Sigmoid colon (tissue), 4 donors: ENCODE results near the gene ATP10A.

Experiments used
- EP300 ChIP-seq, 4 donors: sonication (generic); formaldehyde crosslinking; IDR thresholded peaks; one replicate each; pipeline ENCODE4 v1.6.1; 2017; ENCODE audit warnings: antibody characterized with exemption in 4 of 4
- POLR2A ChIP-seq, 2 donors: fragments of 450-650 bp; IDR thresholded peaks; one replicate each; pipeline ENCODE4 v1.6.1; 2016; ENCODE audit warnings: antibody characterized with exemption in 2 of 2, mild to moderate bottlenecking in 2 of 2, moderate library complexity in 2 of 2
- POLR2AphosphoS5 ChIP-seq, 4 donors: sonication (generic); formaldehyde crosslinking; IDR thresholded peaks; one replicate each; pipeline ENCODE4 v1.6.1; 2017; ENCODE audit warnings: antibody characterized with exemption in 4 of 4
- TF ChIP-seq, protein P1 (sequence below), 4 experiments: fragments of 450-650 bp in 3 of 4; fragments of 200-600 bp in 1 of 4; IDR thresholded peaks; one replicate each; pipeline ENCODE4 v1.5.1; 2016 to 2019; ENCODE audit warnings: antibody characterized with exemption in 4 of 4, mild to moderate bottlenecking in 3 of 4, moderate library complexity in 2 of 4

DNA sequence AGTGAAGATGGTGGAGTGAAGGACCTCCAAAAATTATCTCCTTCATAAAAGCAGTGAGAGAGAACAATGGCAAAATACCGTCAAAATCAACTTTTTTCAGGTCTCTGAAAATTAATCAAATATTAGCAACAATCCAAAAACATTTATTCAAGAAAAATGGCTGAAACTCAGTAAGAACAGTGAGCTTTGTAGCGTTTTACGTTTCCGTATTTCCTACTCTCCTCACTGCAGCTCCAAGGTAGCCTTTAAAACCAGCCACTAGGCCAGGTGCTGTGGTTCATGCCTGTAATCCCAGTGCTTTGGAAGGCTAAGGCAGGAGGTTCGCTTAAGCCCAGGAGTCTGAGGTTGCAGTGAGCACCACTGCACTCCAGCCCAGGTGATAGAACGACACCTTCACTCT, 38.5 kb downstream of the ATP10A start:
- TF ChIP-seq, protein P1, sequence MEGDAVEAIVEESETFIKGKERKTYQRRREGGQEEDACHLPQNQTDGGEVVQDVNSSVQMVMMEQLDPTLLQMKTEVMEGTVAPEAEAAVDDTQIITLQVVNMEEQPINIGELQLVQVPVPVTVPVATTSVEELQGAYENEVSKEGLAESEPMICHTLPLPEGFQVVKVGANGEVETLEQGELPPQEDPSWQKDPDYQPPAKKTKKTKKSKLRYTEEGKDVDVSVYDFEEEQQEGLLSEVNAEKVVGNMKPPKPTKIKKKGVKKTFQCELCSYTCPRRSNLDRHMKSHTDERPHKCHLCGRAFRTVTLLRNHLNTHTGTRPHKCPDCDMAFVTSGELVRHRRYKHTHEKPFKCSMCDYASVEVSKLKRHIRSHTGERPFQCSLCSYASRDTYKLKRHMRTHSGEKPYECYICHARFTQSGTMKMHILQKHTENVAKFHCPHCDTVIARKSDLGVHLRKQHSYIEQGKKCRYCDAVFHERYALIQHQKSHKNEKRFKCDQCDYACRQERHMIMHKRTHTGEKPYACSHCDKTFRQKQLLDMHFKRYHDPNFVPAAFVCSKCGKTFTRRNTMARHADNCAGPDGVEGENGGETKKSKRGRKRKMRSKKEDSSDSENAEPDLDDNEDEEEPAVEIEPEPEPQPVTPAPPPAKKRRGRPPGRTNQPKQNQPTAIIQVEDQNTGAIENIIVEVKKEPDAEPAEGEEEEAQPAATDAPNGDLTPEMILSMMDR (IDR thresholded peaks at IDR 0.05) = no peak
- TF ChIP-seq EP300 (IDR thresholded peaks at IDR 0.05) = no peak
- no peak for TF ChIP-seq POLR2A (IDR thresholded peaks at IDR 0.05)
- TF ChIP-seq POLR2AphosphoS5 (IDR thresholded peaks at IDR 0.05) = no peak
